SK-N-MC (cell line): Measurements from ENCODE around the gene GOPC.

Source experiments
- EZH2 ChIP-seq: fragments of 200-600 bp; sonication (generic); IDR thresholded peaks from one replicate; pipeline ENCODE4 v1.6.1; 2017; ENCODE audit warnings: antibody characterized with exemption
- FOXP2 ChIP-seq: optimal IDR thresholded peaks from 2 replicates; pipeline ENCODE3; 2011; ENCODE audit warnings: mild to moderate bottlenecking, moderate library complexity; ENCODE audit not compliant: insufficient read depth; ENCODE audit errors: extremely low read length, control extremely low read depth
- POLR2AphosphoS5 ChIP-seq: IDR thresholded peaks from 2 replicates; pipeline ENCODE4 v1.6.1; 2012; ENCODE audit warnings: mild to moderate bottlenecking, low read depth, low read length, borderline replicate concordance

GRCh38 chr6:117550618-117551242 is 51.6 kb downstream of the GOPC start:
- TF ChIP-seq EZH2 (no peak), POLR2AphosphoS5 (no peak), FOXP2 (no peak)
